HL-60 (cell line): ENCODE results near the gene TMEM273.

Experiments used
- POLR2AphosphoS5 ChIP-seq: IDR thresholded peaks from 2 replicates; pipeline ENCODE4 v1.6.1; 2012; ENCODE audit warnings: low read depth
- REST ChIP-seq: IDR thresholded peaks from 2 replicates; pipeline ENCODE4 v1.6.1; 2012; ENCODE audit warnings: low read depth; ENCODE audit not compliant: insufficient replicate concordance

GRCh38 chr10:49158915-49159314 is 29.3 kb downstream of the TMEM273 start:
- no peak for TF ChIP-seq REST
- no peak for TF ChIP-seq POLR2AphosphoS5
